HCT116 (cell line): ENCODE measurements around the gene MGST3. TPM values are rescaled to one million over a fixed set of nuclear protein-coding genes. Genes with fewer than 3 reads are reported as not detected.

Source experiments
- ATAC-seq: fragments of 200-7000 bp; cut with Tn5 transposase; 2 replicates; pipeline ENCODE4 v1.9.1; 2020; ENCODE audit warnings: mild to moderate bottlenecking, moderate library complexity
- BruUV-seq: library from RNA; stranded (reverse); fragments of 400-500 nt; replicated peaks from 2 replicates; lab custom pipeline; 2021; lab: Mats Ljungman, UMichigan
- CTCF ChIA-PET: fragments of 300-600 bp; sonication (Branson Sonifier 250); formaldehyde crosslinking; loops from one replicate; lab custom pipeline; 2021; ENCODE audit warnings: antibody characterized with exemption; lab: Charles Lee
- POLR2A ChIA-PET: fragments of 300-600, 350-600 bp; sonication (Branson Sonifier 250); formaldehyde crosslinking; loops from one replicate; lab custom pipeline; 2021; ENCODE audit warnings: antibody characterized with exemption; lab: Charles Lee
- RAD21 ChIA-PET, 2 experiments: fragments of 300-600 bp; sonication (Branson Sonifier 250); formaldehyde crosslinking; loops; one replicate each; lab custom pipeline; 2023; ENCODE audit warnings: low total read pairs in 2 of 2; ENCODE audit not compliant: uncharacterized antibody in 2 of 2, unreplicated experiment in 2 of 2, low non-redundant PET in 1 of 2; lab: Charles Lee
- DNase-seq: peaks from one replicate; pipeline ENCODE4 v3.0.0-alpha.2; 2010; ENCODE audit warnings: low read depth, low spot score
- H2AFZ ChIP-seq: fragments of 200-600 bp; shearing (Covaris generic), sonication (generic); 2 replicates; pipeline ENCODE4 v1.6.1; 2017; ENCODE audit warnings: low read depth, mixed run types, mixed read lengths, antibody characterized with exemption, low read length; ENCODE audit not compliant: poor library complexity, severe bottlenecking
- H3K27ac ChIP-seq: 2 replicates; pipeline ENCODE4 v1.5.1; 2012; ENCODE audit warnings: low read depth, low read length
- H3K27me3 ChIP-seq: fragments of 200-600 bp; sonication (generic); 2 replicates; pipeline ENCODE4 v1.6.1; 2016; ENCODE audit warnings: mixed run types, low read length, mixed read lengths; ENCODE audit not compliant: insufficient read depth
- H3K36me3 ChIP-seq, 2 experiments: fragments of 200-500 bp in 1 of 2; fragments of 200-600 bp in 1 of 2; sonication (Bioruptor generic) in 1 of 2; sonication (generic) in 1 of 2; 2 replicates each; pipeline versions ENCODE4 v1.5.1 to v1.6.1; 2014 to 2016; ENCODE audit warnings: low read length in 2 of 2, inconsistent platforms in 1 of 2, mixed read lengths in 1 of 2, mixed run types in 1 of 2; ENCODE audit not compliant: insufficient read depth in 2 of 2, control insufficient read depth in 1 of 2
- H3K4me1 ChIP-seq, 2 experiments: fragments of 200-600 bp in 1 of 2; sonication (generic) in 1 of 2; 2 replicates each; pipeline versions ENCODE4 v1.5.1 to v1.6.1; 2012 to 2017; ENCODE audit warnings: low read length in 2 of 2, inconsistent platforms in 1 of 2, mild to moderate bottlenecking in 1 of 2, mixed read lengths in 1 of 2, mixed run types in 1 of 2, moderate library complexity in 1 of 2; ENCODE audit not compliant: insufficient read depth in 2 of 2, control insufficient read depth in 1 of 2
- H3K4me2 ChIP-seq: fragments of 200-600 bp; sonication (generic); 2 replicates; pipeline ENCODE4 v1.6.1; 2017; ENCODE audit warnings: mixed run types, low read length, mixed read lengths
- H3K4me3 ChIP-seq, 2 experiments: fragments of 200-600 bp in 1 of 2; sonication (generic) in 1 of 2; replicated peaks in 1 of 2; 2 replicates each; pipeline ENCODE4 v1.5.1; 2011 to 2016; ENCODE audit warnings: low read length in 2 of 2, control low read depth in 1 of 2, low read depth in 1 of 2, mild to moderate bottlenecking in 1 of 2, mixed read lengths in 1 of 2, mixed run types in 1 of 2
- H3K79me2 ChIP-seq: fragments of 200-600 bp; sonication (generic); 2 replicates; pipeline ENCODE4 v1.6.1; 2017; ENCODE audit warnings: mild to moderate bottlenecking, mixed run types, low read length, moderate library complexity, mixed read lengths; ENCODE audit not compliant: insufficient read depth
- H3K9ac ChIP-seq: fragments of 200-600 bp; sonication (generic); 2 replicates; pipeline ENCODE4 v1.6.1; 2016; ENCODE audit warnings: low read length, mixed read lengths
- H3K9me2 ChIP-seq: fragments of 200-600 bp; sonication (generic), shearing (Covaris generic); 2 replicates; pipeline ENCODE4 v1.6.1; 2017; ENCODE audit warnings: mixed run types, mild to moderate bottlenecking, moderate library complexity; ENCODE audit not compliant: insufficient read depth
- H3K9me3 ChIP-seq, 2 experiments: fragments of 200-500 bp in 1 of 2; fragments of 200-600 bp in 1 of 2; sonication (Bioruptor generic) in 1 of 2; sonication (generic) in 1 of 2; 2 replicates each; pipeline ENCODE4 v1.6.1; 2014 to 2017; ENCODE audit warnings: low read length in 2 of 2, mixed read lengths in 2 of 2, inconsistent platforms in 1 of 2, low read depth in 1 of 2, mild to moderate bottlenecking in 1 of 2, mixed run types in 1 of 2, moderate library complexity in 1 of 2; ENCODE audit not compliant: control insufficient read depth in 1 of 2, insufficient read depth in 1 of 2
- H4K20me1 ChIP-seq: fragments of 200-600 bp; sonication (generic), shearing (Covaris generic); 2 replicates; pipeline ENCODE4 v1.6.1; 2017; ENCODE audit warnings: mixed run types, mild to moderate bottlenecking, moderate library complexity; ENCODE audit not compliant: insufficient read depth
- EGR1 ChIP-seq: IDR thresholded peaks from 2 replicates; pipeline ENCODE4 v1.6.1; 2012; ENCODE audit warnings: low read depth
- EZH2 ChIP-seq: fragments of 200-600 bp; sonication (generic); IDR thresholded peaks from 2 replicates; pipeline ENCODE4 v1.6.1; 2017; ENCODE audit warnings: antibody characterized with exemption, mixed run types
- EZH2phosphoT487 ChIP-seq: fragments of 200-600 bp; IDR thresholded peaks from 2 replicates; pipeline ENCODE4 v1.6.1; 2018; ENCODE audit warnings: antibody characterized with exemption, borderline replicate concordance
- JUND ChIP-seq: IDR thresholded peaks from 2 replicates; pipeline ENCODE4 v1.6.1; 2012
- MAX ChIP-seq: IDR thresholded peaks from 2 replicates; pipeline ENCODE4 v1.6.1; 2012
- POLR2A ChIP-seq: IDR thresholded peaks from 2 replicates; pipeline ENCODE4 v1.7.0; 2011; ENCODE audit warnings: borderline replicate concordance; ENCODE audit not compliant: insufficient read depth, insufficient read length; ENCODE audit errors: extremely low read depth
- REST ChIP-seq: IDR thresholded peaks from 2 replicates; pipeline ENCODE4 v1.6.1; 2012; ENCODE audit warnings: low read depth
- SP1 ChIP-seq: IDR thresholded peaks from 2 replicates; pipeline ENCODE4 v1.6.1; 2012; ENCODE audit warnings: low read depth
- ZBTB33 ChIP-seq: IDR thresholded peaks from 2 replicates; pipeline ENCODE4 v1.6.1; 2011; ENCODE audit warnings: mild to moderate bottlenecking, low read length, moderate library complexity; ENCODE audit not compliant: insufficient replicate concordance; ENCODE audit errors: extremely low read depth
- intact Hi-C: fragments of 100-400 bp; cut with micrococcal nuclease; formaldehyde crosslinking; loops from 2 replicates; pipeline ENCODE4 v1.10.0; 2022
- total RNA-seq: library from RNA; stranded (reverse); gene quantifications from one replicate; pipeline ENCODE4 v1.2.1, GENCODE V29; 2021; ENCODE audit not compliant: unreplicated experiment

The MGST3 gene
- total RNA-seq, 1 experiment from 2014 or later = 93.7 TPM

- Histone ChIP-seq H3K4me3 (peak overlapping the region; percentile 72 to 92), H3K36me3 (no peaks in the 10 kb centered on the region), H3K79me2 (peaks cover 34% of the 10 kb centered on the region), H3K27ac (peak overlapping the region; percentile 97), H3K4me1 (peaks cover 12 to 23% of the 10 kb centered on the region in 2 experiments), H3K27me3 (no peaks in the 10 kb centered on the region), H3K4me2 (peak overlapping the region; percentile 75), H3K9me3 (no peaks in the 10 kb centered on the region), H3K9me2 (no peaks in the 10 kb centered on the region), H2AFZ (peak overlapping the region; percentile 66), H4K20me1 (no peaks in the 10 kb centered on the region), H3K9ac (peak overlapping the region; percentile 75)
- POLR2A ChIA-PET = interaction anchor here (1.0 to 1.3 kb wide), 3 partner anchors 11 to 100 kb away, joined by 3 read pairs; no protein-coding TSS in a partner anchor
- ATAC-seq (peak; percentile 3), DNase-seq (no peak)
- TF ChIP-seq REST (no peak), ZBTB33 (no peak), EZH2 (no peak), EZH2phosphoT487 (no peak), EGR1 (no peak), JUND (no peak), MAX (no peak), SP1 (no peak), POLR2A (no peak)
- RAD21 ChIA-PET = no interaction called here
- no TSS peak for BruUV-seq
- intact Hi-C loops = loop anchor here (5.0 kb wide), 2 partner anchors 65 to 95 kb away; partner anchors contain the start of gene MGST3
- CTCF ChIA-PET = interaction anchor here (0.9 to 1.4 kb wide), 14 partner anchors 11 to 227 kb away, joined by 3 to 6 read pairs (median 4); no protein-coding TSS in a partner anchor
Observed at GRCh38 chr1:165697491-165697880, 66.5 kb downstream of the MGST3 start.
